ENCODE data around the gene OR7G1.
A peak's percentile ranks its signal among the peaks of the same experiment; 100 is the strongest.

Gene OR7G1

DNA sequence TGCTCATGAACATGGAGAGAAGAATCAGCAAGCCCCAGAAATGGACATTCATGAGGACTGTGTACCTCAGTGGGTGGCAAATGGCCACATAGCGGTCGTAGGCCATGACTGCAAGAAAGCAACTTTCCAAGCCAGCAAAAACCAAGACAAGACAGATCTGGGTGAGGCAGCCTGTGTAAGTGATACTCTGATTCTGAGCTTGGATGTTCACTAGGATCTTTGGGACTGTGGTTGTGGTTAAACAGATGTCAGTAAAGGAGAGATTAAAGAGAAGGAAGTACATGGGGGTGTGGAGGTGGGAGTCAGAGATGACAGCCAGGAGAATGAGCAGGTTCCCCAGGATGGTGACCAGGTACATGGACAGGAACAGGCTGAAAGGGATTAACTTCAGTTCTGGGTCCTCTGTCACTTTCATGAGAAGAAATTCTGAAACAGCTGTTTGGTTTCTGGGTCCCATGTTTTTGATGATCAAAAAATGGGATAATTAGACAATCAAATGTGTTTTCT lies at the start of gene OR7G1:
TSS of gene OR7G1 (minus strand) at position 457 of the 507 bp plus-strand sequence. CDS start at position 457, 0 bp downstream.
- Mint-ChIP-seq H3K4me3 (no peak within 1 kb of the TSS), H3K36me3 (no peaks in the 10 kb centered on the region), H3K9me3 (no peaks in the 10 kb centered on the region), H3K27me3 (peaks cover 14% of the 10 kb centered on the region), H3K4me1 (no peaks in the 10 kb centered on the region), H3K27ac (no peak within 1 kb of the TSS)

DNA sequence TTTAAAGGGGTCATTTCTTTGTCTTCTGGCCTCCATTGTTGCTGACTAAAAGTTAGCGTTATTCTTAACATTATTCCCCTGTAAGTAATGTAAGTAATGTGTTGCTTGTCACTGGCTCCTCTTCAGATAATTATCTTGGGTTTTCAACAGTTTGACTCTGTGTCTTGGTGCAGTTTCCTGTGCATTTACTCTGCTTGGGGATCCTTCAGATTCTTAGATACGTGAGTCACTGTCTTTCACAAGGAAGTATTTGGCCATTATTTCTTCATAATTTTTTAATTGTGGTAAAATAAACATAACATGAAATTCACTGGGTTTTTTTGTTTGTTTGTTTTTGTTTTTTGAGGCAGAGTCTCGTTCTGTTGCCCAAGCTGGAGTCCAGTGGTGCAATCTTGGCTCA lies 49.7 kb upstream of the OR7G1 start:
- Mint-ChIP-seq H3K36me3 (peaks cover 48% of the 10 kb centered on the region), H3K4me3 (no peak overlapping the region), H3K27ac (no peak overlapping the region), H3K9me3 (peaks cover 10% of the 10 kb centered on the region), H3K4me1 (no peaks in the 10 kb centered on the region), H3K27me3 (no peaks in the 10 kb centered on the region)

- H3K27ac Mint-ChIP-seq = no peak overlapping the region
- no peaks in the 10 kb centered on the region for H3K4me1 Mint-ChIP-seq
- peaks cover 10% of the 10 kb centered on the region for H3K9me3 Mint-ChIP-seq
Measured at GRCh38 chr19:9161427-9161826, 45.9 kb upstream of the OR7G1 start.

GRCh38 chr19:9159891-9160290 lies 44.3 kb upstream of the OR7G1 start:
- H3K4me3 Mint-ChIP-seq = no peak overlapping the region
- peaks cover 78% of the 10 kb centered on the region for H3K36me3 Mint-ChIP-seq
- peaks cover 6% of the 10 kb centered on the region for H3K9me3 Mint-ChIP-seq

More at GRCh38 chr19:9161427-9161826, 45.9 kb upstream of the OR7G1 start:
- peaks cover 74% of the 10 kb centered on the region for H3K36me3 Mint-ChIP-seq
- no peaks in the 10 kb centered on the region for H3K27me3 Mint-ChIP-seq
- no peak overlapping the region for H3K4me3 Mint-ChIP-seq

GRCh38 chr19:9156304-9156703 lies 40.7 kb upstream of the OR7G1 start:
- peaks cover 33% of the 10 kb centered on the region for H3K4me1 Mint-ChIP-seq
- peaks cover 80% of the 10 kb centered on the region for H3K36me3 Mint-ChIP-seq
- H3K27me3 Mint-ChIP-seq = no peaks in the 10 kb centered on the region
- no peak overlapping the region for H3K4me3 Mint-ChIP-seq
- peaks cover 21% of the 10 kb centered on the region for H3K9me3 Mint-ChIP-seq
- H3K27ac Mint-ChIP-seq = no peak overlapping the region

More at GRCh38 chr19:9159891-9160290, 44.3 kb upstream of the OR7G1 start:
- no peaks in the 10 kb centered on the region for H3K27me3 Mint-ChIP-seq
- H3K4me1 Mint-ChIP-seq = peaks cover 7% of the 10 kb centered on the region
- no peak overlapping the region for H3K27ac Mint-ChIP-seq

DNA sequence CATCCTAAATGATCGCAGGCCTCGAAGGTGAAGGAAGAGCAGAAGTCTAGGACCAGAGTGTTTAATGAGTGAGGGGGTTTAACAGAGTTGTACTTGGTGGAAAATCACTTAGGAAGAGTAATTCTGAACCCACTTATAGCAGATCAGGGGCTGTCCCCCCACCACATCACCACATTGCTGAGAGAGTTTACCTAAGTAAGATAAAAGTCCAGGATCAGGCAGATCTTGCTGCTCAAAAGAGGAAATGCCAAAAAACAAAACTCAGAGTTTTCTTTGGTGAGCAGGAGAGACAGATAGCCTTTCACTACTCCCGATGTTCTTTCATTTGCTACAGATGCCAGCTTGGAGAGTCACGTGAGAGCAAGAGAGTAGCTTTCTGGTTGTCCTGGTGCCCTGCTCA lies 40.0 kb upstream of the OR7G1 start:
- H3K4me3 Mint-ChIP-seq = no peak overlapping the region
- H3K4me1 Mint-ChIP-seq = peaks cover 40% of the 10 kb centered on the region
- H3K27ac Mint-ChIP-seq = no peak overlapping the region
- peaks cover 79% of the 10 kb centered on the region for H3K36me3 Mint-ChIP-seq
- H3K27me3 Mint-ChIP-seq = no peaks in the 10 kb centered on the region
- H3K9me3 Mint-ChIP-seq = peaks cover 21% of the 10 kb centered on the region

DNA sequence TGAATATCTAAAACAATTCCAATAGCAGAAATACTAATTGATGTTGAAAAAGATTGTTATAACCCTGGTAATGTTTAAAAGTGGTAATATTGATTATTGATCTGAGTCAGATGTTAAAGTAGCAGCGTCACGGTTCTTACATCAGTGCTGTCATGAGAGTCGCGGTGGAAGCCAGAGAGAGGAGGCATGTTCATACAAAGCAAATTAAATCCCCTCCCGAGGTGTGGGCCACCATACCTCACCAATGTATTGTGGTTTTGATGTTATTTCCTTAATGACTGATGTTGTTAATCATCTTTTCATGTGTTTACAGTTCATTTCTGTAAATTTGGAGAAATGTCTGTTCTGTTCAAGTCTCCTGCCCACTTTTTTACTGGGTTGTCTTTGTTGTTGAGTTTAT lies 35.8 kb upstream of the OR7G1 start:
- Mint-ChIP-seq H3K27ac (no peak overlapping the region), H3K9me3 (peaks cover 18% of the 10 kb centered on the region), H3K4me1 (peaks cover 75% of the 10 kb centered on the region), H3K36me3 (peaks cover 75% of the 10 kb centered on the region), H3K27me3 (no peaks in the 10 kb centered on the region), H3K4me3 (no peak overlapping the region)

- Mint-ChIP-seq H3K36me3 (peaks cover 72% of the 10 kb centered on the region), H3K27me3 (no peaks in the 10 kb centered on the region), H3K27ac (no peak overlapping the region), H3K4me3 (no peak overlapping the region), H3K9me3 (peaks cover 20% of the 10 kb centered on the region), H3K4me1 (peaks cover 75% of the 10 kb centered on the region)
Measured at GRCh38 chr19:9150650-9151049, 35.1 kb upstream of the OR7G1 start.

DNA sequence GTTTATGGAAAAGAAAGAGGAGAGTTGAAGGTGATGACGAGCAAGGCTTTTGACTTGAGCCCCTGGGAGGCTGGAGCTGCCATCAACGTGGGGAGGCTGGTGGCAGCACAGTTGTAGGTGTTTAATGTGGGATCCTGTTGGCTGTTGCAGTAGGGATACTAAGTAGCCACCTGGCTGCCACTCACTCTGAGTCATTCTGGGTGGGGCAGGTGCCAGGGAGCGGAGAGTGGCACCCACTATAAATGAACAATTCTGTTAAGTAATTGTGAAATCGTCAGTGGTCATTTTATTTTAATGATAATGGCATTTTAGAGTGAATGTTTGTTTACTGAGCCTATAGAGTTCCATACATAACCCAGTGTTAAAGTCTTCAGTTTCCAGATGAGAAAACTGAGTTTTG lies 34.4 kb upstream of the OR7G1 start:
- peaks cover 72% of the 10 kb centered on the region for H3K36me3 Mint-ChIP-seq
- H3K27me3 Mint-ChIP-seq = no peaks in the 10 kb centered on the region
- H3K27ac Mint-ChIP-seq = no peak overlapping the region
- H3K4me1 Mint-ChIP-seq = peaks cover 69% of the 10 kb centered on the region
- peaks cover 23% of the 10 kb centered on the region for H3K9me3 Mint-ChIP-seq
- no peak overlapping the region for H3K4me3 Mint-ChIP-seq

GRCh38 chr19:9148697-9149096 lies 33.1 kb upstream of the OR7G1 start:
- Mint-ChIP-seq H3K4me1 (peaks cover 66% of the 10 kb centered on the region), H3K4me3 (no peak overlapping the region), H3K9me3 (peaks cover 21% of the 10 kb centered on the region), H3K27ac (peak overlapping the region; percentile 65), H3K36me3 (peaks cover 69% of the 10 kb centered on the region), H3K27me3 (no peaks in the 10 kb centered on the region)

GRCh38 chr19:9146882-9147281 lies 31.3 kb upstream of the OR7G1 start:
- Mint-ChIP-seq H3K36me3 (peaks cover 62% of the 10 kb centered on the region), H3K4me1 (peaks cover 69% of the 10 kb centered on the region)

DNA sequence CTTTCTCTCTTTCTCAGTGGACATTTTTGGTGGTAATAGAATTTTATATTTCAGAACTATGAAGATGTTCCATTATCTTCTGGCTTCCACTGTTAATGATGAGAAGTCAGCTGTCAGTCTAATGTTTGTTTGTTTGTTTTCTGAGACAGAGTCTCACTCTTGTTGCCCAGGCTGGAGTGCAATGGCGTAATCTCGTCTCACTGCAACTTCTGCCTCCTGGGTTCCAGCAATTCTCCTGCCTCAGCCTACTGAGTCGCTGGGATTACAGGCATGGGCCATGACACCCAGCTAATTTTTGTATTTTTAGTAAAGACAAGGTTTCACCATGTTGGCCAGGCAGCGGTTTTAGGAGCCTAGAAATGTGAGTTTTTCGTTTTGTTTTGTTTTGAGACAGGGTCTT lies 29.4 kb upstream of the OR7G1 start:
- H3K9me3 Mint-ChIP-seq = peaks cover 5% of the 10 kb centered on the region
- no peak overlapping the region for H3K4me3 Mint-ChIP-seq
- peaks cover 61% of the 10 kb centered on the region for H3K4me1 Mint-ChIP-seq
- peaks cover 48% of the 10 kb centered on the region for H3K36me3 Mint-ChIP-seq
- no peaks in the 10 kb centered on the region for H3K27me3 Mint-ChIP-seq
- H3K27ac Mint-ChIP-seq = no peak overlapping the region

More at GRCh38 chr19:9146882-9147281, 31.3 kb upstream of the OR7G1 start:
- Mint-ChIP-seq H3K27ac (no peak overlapping the region), H3K27me3 (no peaks in the 10 kb centered on the region), H3K4me3 (peak overlapping the region; percentile 30), H3K9me3 (peaks cover 10% of the 10 kb centered on the region)

DNA sequence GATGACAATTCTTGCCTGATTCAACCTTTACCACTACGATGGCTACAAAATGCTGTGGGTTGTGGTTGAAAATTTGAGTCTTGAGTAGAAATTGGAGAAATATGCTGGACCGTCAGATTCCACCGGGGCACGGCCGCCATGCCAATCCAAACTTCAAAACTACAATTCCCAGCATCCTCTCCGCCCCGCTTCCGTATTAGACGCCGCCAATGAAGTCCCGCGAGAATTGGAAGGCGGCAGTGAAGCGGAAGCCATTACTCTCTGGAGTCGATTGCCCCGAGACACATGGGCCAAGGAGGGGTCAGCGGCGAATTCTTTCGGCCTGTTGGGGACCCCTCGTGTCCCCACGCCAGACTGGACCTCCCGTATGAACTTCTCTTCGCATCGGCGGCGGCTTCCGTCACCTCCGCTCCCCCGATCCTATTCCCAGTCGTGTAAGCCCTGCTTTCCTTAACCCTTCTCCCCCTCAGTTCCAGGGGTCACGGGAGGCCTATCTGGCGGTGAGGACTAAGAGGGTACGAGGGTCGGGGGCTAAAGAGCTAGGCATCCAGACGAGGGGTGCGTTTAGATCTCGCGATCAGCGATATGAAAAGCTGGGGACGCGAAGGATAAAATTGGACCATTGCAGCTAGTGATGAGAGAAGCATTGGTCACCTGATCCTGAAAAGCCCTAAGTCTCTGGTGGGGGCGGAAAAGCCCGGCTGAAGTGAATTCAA lies 24.8 kb upstream of the OR7G1 start, which contains the start of gene ZNF317:
TSS of gene ZNF317 (plus strand) at position 239 of the 716 bp plus-strand sequence. CDS start 15,620 bp downstream, outside the sequence.
- H3K36me3 Mint-ChIP-seq = peaks cover 21% of the 10 kb centered on the region
- H3K9me3 Mint-ChIP-seq = no peaks in the 10 kb centered on the region
- peak within 1 kb of the TSS; percentile 94 for H3K4me3 Mint-ChIP-seq
- H3K27me3 Mint-ChIP-seq = no peaks in the 10 kb centered on the region
- peaks cover 42% of the 10 kb centered on the region for H3K4me1 Mint-ChIP-seq
- H3K27ac Mint-ChIP-seq = peak within 1 kb of the TSS; percentile 97

DNA sequence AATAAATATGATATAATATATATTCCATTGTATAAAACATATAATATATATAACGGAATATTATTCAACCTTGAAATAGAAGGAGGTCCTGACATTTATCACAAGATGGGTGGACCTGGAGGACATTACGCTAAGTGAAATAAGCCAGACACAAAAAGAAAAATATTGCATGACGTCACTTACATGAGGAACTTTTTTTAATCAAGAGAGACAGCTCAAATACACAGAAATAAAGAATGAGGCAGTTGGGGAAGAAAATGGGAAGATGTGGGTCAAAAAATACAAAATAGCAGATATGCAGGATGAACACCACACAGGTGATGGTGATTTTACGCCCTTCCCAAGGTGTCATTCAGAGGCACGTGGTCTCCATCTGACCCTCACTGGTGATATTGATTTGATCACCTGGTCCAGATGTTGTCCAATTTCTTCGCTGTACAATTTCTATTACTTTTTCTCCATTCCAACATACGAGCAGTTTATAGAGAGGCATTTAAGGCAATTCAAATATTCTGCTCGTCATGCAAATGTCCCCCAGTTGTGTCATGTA lies 24.1 kb upstream of the OR7G1 start:
- H3K4me3 Mint-ChIP-seq = peak overlapping the region; percentile 94
- H3K27ac Mint-ChIP-seq = peak overlapping the region; percentile 97
- no peaks in the 10 kb centered on the region for H3K27me3 Mint-ChIP-seq
- H3K4me1 Mint-ChIP-seq = peaks cover 42% of the 10 kb centered on the region
- H3K9me3 Mint-ChIP-seq = no peaks in the 10 kb centered on the region
- H3K36me3 Mint-ChIP-seq = peaks cover 17% of the 10 kb centered on the region

- no peak overlapping the region for H3K4me3 Mint-ChIP-seq
- H3K9me3 Mint-ChIP-seq = no peaks in the 10 kb centered on the region
- no peak overlapping the region for H3K27ac Mint-ChIP-seq
- no peaks in the 10 kb centered on the region for H3K36me3 Mint-ChIP-seq
- peaks cover 2% of the 10 kb centered on the region for H3K27me3 Mint-ChIP-seq
- peaks cover 13% of the 10 kb centered on the region for H3K4me1 Mint-ChIP-seq
Measured at GRCh38 chr19:9132422-9132821, 16.9 kb upstream of the OR7G1 start.

DNA sequence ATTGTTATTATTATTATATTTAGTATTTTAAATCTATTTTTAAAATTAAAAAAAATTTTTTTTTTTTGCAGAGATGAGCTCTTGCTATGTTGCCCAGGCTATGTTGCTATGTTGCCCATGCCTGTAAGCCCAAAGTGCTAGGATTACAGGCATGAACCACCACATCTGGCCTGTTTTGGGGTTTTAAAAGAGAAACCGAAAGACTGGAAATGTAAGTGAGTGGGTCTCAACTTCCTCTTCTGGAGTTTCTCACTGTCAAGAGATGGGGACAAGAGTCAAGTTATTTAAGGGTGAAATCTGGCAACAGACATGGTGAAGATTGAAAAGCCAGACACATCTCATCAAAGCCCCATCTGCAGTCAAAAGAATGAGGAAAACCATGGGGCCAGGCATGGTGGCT lies 15.4 kb upstream of the OR7G1 start:
- H3K9me3 Mint-ChIP-seq = no peaks in the 10 kb centered on the region
- no peak overlapping the region for H3K4me3 Mint-ChIP-seq
- H3K36me3 Mint-ChIP-seq = no peaks in the 10 kb centered on the region
- peaks cover 8% of the 10 kb centered on the region for H3K4me1 Mint-ChIP-seq
- H3K27me3 Mint-ChIP-seq = peaks cover 5% of the 10 kb centered on the region
- H3K27ac Mint-ChIP-seq = no peak overlapping the region

Data from activated naive CD4-positive, alpha-beta T cell treated with anti-CD3 and anti-CD28 coated beads, Interleukin-2, amount 50 U/mL, for 24 hours (primary cell).